Esophagus squamous epithelium (tissue), 5 donors: ENCODE measurements around the gene GALNS. TPM values are rescaled to one million over a fixed set of nuclear protein-coding genes. Genes with fewer than 3 reads are reported as not detected.

Experiments used
- DNase-seq: peaks from one replicate; lab custom pipeline; 2025; lab: John Stamatoyannopoulos, UW
- H3K27ac ChIP-seq, 4 donors: fragments of 200-600 bp; sonication (generic); one replicate each; pipeline ENCODE4 v1.5.1; 2016 to 2019; ENCODE audit warnings: mild to moderate bottlenecking in 1 of 4
- H3K27me3 ChIP-seq, 4 donors: fragments of 200-600 bp; sonication (generic); 1 replicate in 3 of 4; 2 replicates in 1 of 4; pipeline versions ENCODE4 v1.5.1 to v1.6.0; 2017 to 2021; ENCODE audit warnings: antibody characterized with exemption in 1 of 4
- H3K36me3 ChIP-seq, 3 donors: fragments of 200-600 bp; sonication (generic); one replicate each; pipeline ENCODE4 v1.5.1; 2016 to 2019
- H3K4me1 ChIP-seq, 3 donors: fragments of 200-600 bp; sonication (generic); one replicate each; pipeline ENCODE4 v1.5.1; 2017 to 2019
- H3K4me3 ChIP-seq, 4 donors: fragments of 200-600 bp; sonication (generic); 1 replicate in 3 of 4; 2 replicates in 1 of 4; pipeline ENCODE4 v1.5.1; 2016 to 2019; ENCODE audit warnings: mild to moderate bottlenecking in 2 of 4, moderate library complexity in 1 of 4
- H3K9me3 ChIP-seq, 3 donors: fragments of 200-600 bp; sonication (generic); one replicate each; pipeline ENCODE4 v1.5.1; 2016 to 2019
- CTCF ChIP-seq, 6 experiments: fragments of 450-650 bp in 4 of 6; fragments of 200-600 bp in 2 of 6; sonication (generic) in 2 of 6; IDR thresholded peaks; one replicate each; pipeline ENCODE4 v1.5.1; 2016 to 2019; ENCODE audit warnings: antibody characterized with exemption in 6 of 6, mild to moderate bottlenecking in 4 of 6, moderate library complexity in 4 of 6
- POLR2A ChIP-seq, 4 donors: fragments of 450-650 bp; IDR thresholded peaks; one replicate each; pipeline ENCODE4 v1.6.1; 2017; ENCODE audit warnings: antibody characterized with exemption in 4 of 4, mild to moderate bottlenecking in 4 of 4, moderate library complexity in 3 of 4
- WGBS, 2 donors: methylation state at CpG; one replicate each; pipeline ENCODE4 v1.1.5; 2018; 5-methylcytosine and 5-hydroxymethylcytosine counted together
- intact Hi-C: fragments of 100-400 bp; cut with DNase I; formaldehyde crosslinking; loops from one replicate; pipeline ENCODE4 v1.15.0; 2022
- total RNA-seq, 4 donors: library from RNA; depleted of rRNA; stranded (reverse); fragments of >200 nt; gene quantifications; one replicate each; pipeline ENCODE4 v1.1.0, GENCODE V29; 2016
- donor health status: DM: yes; HTN: yes; CAD: no.

Gene GALNS
- total RNA-seq, 4 donors from 2014 or later: 9.5 to 24.2 (median 20.5) TPM

GRCh38 chr16:88805340-88805715 is 51.4 kb downstream of the GALNS start:
- H3K9me3 ChIP-seq: no peaks in the 10 kb centered on the region
- no peak overlapping the region for H3K27ac ChIP-seq
- peaks cover 7 to 27% (median 14%) of the 10 kb centered on the region in 3 donors for H3K36me3 ChIP-seq
- TF ChIP-seq POLR2A (IDR thresholded peaks at IDR 0.05): no peak
- TF ChIP-seq CTCF (IDR thresholded peaks at IDR 0.05): no peak
- H3K4me1 ChIP-seq: peaks cover 24 to 71% (median 29%) of the 10 kb centered on the region in 3 donors
- no peak for DNase-seq
- intact Hi-C loops: no loop called here
- no peaks in the 10 kb centered on the region for H3K27me3 ChIP-seq
- no CpG with 5 or more reads among the region's 22 CpGs for WGBS, 2 donors
- peak overlapping the region; percentile 36 to 86 (median 64) for H3K4me3 ChIP-seq

- H3K4me3 ChIP-seq: peak overlapping the region; percentile 36 to 86 (median 64)
- 13% methylated on average over 5 of the region's 39 CpGs; no CpG with 5 or more reads in 1 of the 2 donors for WGBS, 2 donors
- H3K4me1 ChIP-seq: peaks cover 18 to 65% (median 23%) of the 10 kb centered on the region in 3 donors
- H3K36me3 ChIP-seq: peaks cover 5 to 22% (median 14%) of the 10 kb centered on the region in 3 donors
- peak overlapping the region in 3 of 4 donors; percentile 9 to 85 (median 67) for H3K27ac ChIP-seq
- no peaks in the 10 kb centered on the region for H3K9me3 ChIP-seq
- TF ChIP-seq POLR2A (IDR thresholded peaks at IDR 0.05): no peak
- no peak for TF ChIP-seq CTCF (IDR thresholded peaks at IDR 0.05)
- intact Hi-C loops: no loop called here
- no peak for DNase-seq
- H3K27me3 ChIP-seq: no peaks in the 10 kb centered on the region
Measured at GRCh38 chr16:88804552-88805339, 52.0 kb downstream of the GALNS start.

- TF ChIP-seq CTCF (IDR thresholded peaks at IDR 0.05): no peak
- no peak for TF ChIP-seq POLR2A (IDR thresholded peaks at IDR 0.05)
- H3K9me3 ChIP-seq: no peaks in the 10 kb centered on the region
- H3K4me1 ChIP-seq: peaks cover 15 to 59% (median 17%) of the 10 kb centered on the region in 3 donors
- WGBS, 2 donors: 0 to 2% methylated on average over 3 to 11 of the region's 16 CpGs
- no peak for DNase-seq
- H3K36me3 ChIP-seq: peaks cover 0 to 17% (median 10%) of the 10 kb centered on the region in 3 donors
- peak overlapping the region in 3 of 4 donors; percentile 9 to 85 (median 67) for H3K27ac ChIP-seq
- no peaks in the 10 kb centered on the region for H3K27me3 ChIP-seq
- intact Hi-C loops: no loop called here
- H3K4me3 ChIP-seq: peak overlapping the region; percentile 36 to 86 (median 64)
Measured at GRCh38 chr16:88804173-88804551, 52.6 kb downstream of the GALNS start.

- H3K27ac ChIP-seq: peak within 1 kb of the TSS; percentile 67 to 85 (median 78)
- no peaks in the 10 kb centered on the region for H3K9me3 ChIP-seq
- TF ChIP-seq CTCF (IDR thresholded peaks at IDR 0.05): peak in 1 of 6 experiments; percentile 52
- peak in 3 of 4 donors; percentile 47 to 88 (median 50) for TF ChIP-seq POLR2A (IDR thresholded peaks at IDR 0.05)
- whole genome bisulfite sequencing, 2 donors: 0 to 1% methylated on average over 16 to 25 of the region's 98 CpGs
- intact Hi-C loops: no loop called here
- no peak for DNase-seq
- peak within 1 kb of the TSS; percentile 36 to 86 (median 64) for H3K4me3 ChIP-seq
- H3K27me3 ChIP-seq: no peaks in the 10 kb centered on the region
- H3K4me1 ChIP-seq: peaks cover 15 to 59% (median 17%) of the 10 kb centered on the region in 3 donors
- H3K36me3 ChIP-seq: peaks cover 0 to 9% (median 3%) of the 10 kb centered on the region in 3 donors
Measured at GRCh38 chr16:88803264-88803987, 53.3 kb downstream of the GALNS start, which contains the start of gene CDT1. TSS of gene CDT1 (plus strand) at chr16:88803789. CDS start at chr16:88803832, 43 bp downstream.

GRCh38 chr16:88800277-88800592 is 56.5 kb downstream of the GALNS start:
- DNase-seq: no peak
- intact Hi-C loops: no loop called here
- WGBS, 2 donors: 66 to 79% methylated on average over 3 to 6 of the region's 6 CpGs
- Histone ChIP-seq H3K27me3 (no peaks in the 10 kb centered on the region), H3K9me3 (no peaks in the 10 kb centered on the region), H3K4me3 (no peak overlapping the region), H3K27ac (no peak overlapping the region), H3K36me3 (no peaks in the 10 kb centered on the region), H3K4me1 (peaks cover 15 to 33% (median 17%) of the 10 kb centered on the region in 3 donors)
- TF ChIP-seq POLR2A (IDR thresholded peaks at IDR 0.05) (no peak), CTCF (IDR thresholded peaks at IDR 0.05) (no peak)
